ENCODE measurements around the gene KCNQ2.

The KCNQ2 gene

DNA sequence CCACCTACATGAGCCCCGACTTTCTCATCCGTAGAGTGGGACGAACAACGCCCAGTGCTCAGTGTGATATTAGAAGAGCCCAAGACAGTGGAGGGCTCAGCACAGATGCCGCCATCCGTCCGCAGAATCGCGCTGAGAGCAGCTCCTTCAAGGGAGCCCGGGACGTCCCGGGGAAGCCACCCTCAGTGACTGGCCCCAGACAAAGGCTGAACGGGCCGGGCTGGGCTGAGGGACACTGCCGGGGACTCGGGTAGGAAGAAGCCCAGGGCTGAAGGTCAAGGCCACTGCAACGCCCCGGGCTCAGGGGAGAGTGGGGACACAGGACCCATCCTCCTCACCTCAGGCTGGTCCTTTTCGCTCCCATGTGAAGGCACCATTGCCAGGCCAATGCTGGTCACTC is 98.5 kb downstream of the KCNQ2 start:
- no peak for TF ChIP-seq ZFX (IDR thresholded peaks at IDR 0.05)
- TF ChIP-seq, protein P1, sequence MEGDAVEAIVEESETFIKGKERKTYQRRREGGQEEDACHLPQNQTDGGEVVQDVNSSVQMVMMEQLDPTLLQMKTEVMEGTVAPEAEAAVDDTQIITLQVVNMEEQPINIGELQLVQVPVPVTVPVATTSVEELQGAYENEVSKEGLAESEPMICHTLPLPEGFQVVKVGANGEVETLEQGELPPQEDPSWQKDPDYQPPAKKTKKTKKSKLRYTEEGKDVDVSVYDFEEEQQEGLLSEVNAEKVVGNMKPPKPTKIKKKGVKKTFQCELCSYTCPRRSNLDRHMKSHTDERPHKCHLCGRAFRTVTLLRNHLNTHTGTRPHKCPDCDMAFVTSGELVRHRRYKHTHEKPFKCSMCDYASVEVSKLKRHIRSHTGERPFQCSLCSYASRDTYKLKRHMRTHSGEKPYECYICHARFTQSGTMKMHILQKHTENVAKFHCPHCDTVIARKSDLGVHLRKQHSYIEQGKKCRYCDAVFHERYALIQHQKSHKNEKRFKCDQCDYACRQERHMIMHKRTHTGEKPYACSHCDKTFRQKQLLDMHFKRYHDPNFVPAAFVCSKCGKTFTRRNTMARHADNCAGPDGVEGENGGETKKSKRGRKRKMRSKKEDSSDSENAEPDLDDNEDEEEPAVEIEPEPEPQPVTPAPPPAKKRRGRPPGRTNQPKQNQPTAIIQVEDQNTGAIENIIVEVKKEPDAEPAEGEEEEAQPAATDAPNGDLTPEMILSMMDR (conservative IDR thresholded peaks at IDR 0.05) = no peak
- no peak overlapping the region for H3K27ac ChIP-seq

DNA sequence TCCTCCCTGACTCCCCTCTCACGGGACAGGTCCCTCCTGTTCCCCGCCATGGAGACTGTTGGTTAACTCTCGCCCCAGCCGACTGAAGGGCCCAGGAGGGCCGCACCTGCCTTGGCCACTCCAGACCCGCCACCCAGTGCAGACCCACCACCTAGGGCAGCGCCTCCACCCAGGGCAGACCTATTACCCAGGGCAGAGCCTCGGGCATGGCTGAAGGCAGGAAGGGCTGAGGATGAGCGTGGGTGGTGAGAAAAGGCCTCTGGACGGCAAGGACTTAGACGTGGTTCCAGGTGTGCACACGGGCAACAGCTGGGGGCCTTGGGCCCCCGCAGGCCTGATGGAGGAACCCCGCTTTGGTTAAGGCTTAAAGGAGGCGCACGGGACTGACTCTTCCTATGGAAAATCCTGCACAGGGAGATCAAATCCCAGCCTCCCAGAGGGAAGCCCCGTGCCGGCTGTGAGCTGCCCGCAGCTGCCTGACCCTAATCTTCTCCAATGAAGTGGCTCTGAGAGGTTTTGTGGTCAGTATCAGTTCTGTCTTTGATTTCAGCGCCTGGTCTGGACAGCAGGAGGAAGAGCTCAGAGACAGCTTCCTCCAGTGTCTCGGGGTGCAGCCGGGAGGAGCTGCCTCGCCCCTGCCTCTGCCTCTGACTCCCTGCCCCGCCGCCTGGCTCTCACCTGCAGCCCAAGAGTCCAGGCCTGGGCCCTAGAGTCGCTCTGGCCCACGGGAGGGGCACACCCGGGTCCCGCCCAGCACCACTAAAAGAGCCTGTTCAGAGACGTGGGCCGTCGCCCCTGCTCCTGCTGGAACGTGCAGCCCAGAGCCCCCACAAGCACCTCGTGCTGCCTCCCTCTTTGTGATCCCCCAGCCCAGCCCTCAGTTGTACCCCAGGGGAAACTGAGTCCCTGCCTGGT is 99.2 kb downstream of the KCNQ2 start:
- TF ChIP-seq, protein P1 (conservative IDR thresholded peaks at IDR 0.05) = no peak
- TF ChIP-seq ZFX (IDR thresholded peaks at IDR 0.05) = no peak
- H3K27ac ChIP-seq = no peak overlapping the region

DNA sequence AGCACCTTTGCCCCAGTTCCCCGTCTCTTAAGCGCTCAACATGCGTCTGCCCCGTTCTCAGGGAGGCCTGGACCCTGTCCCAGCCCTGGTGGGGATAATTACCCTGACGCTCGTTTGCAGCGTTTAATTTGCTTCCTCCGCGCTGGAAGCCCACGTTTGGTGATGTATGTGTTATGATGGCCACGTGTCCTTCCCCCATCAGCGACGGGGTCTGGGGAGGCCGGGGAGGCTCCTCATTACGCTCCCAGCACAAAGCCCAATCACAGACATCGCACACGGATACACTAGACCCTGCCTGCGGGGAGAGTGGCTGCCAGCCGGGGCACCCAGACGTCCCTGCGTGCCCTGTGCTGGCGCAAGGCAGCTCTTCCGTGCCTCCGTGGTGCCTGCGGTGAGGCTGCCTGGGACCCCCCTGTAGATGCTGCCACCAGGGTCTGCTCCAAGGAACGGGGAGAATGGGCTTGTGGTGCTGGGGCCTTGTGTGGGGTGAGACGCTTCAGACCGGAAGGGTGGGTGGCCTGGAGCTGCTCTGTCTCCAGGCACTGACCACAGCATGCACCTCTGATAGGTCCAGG is 101.1 kb downstream of the KCNQ2 start:
- TF ChIP-seq ZFX (IDR thresholded peaks at IDR 0.05) = no peak
- TF ChIP-seq, protein P1 (conservative IDR thresholded peaks at IDR 0.05) = no peak
- no peak overlapping the region for H3K27ac ChIP-seq

DNA sequence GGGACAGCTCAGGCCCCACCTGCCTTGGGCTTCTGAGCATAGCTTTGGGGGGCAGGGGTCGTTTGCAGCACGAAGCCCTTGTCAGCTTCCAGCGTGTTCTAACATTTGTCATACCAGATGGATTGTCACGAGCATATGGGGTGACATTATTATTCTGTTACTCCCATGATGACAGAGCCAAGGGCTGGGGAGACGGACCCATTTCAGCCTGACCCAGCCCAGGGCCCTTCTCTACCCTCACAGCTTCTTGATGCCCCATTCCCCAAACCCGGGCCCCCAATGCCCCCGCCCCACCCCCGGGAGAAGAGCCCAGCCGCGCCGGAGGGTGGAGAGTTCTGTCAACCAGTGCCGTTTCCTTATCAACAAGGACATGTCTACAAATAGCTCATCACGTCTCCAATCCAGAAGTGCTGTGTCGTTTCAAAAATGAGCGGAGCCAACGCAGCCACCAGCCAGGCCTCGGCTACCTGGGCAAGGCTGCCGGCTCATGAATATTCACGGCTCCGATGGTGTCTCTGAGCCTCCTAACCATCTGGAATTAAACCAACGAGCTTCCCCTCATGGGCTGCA is 101.8 kb downstream of the KCNQ2 start:
- no peak for TF ChIP-seq ZFX (IDR thresholded peaks at IDR 0.05)
- TF ChIP-seq, protein P1 (conservative IDR thresholded peaks at IDR 0.05) = no peak

DNA sequence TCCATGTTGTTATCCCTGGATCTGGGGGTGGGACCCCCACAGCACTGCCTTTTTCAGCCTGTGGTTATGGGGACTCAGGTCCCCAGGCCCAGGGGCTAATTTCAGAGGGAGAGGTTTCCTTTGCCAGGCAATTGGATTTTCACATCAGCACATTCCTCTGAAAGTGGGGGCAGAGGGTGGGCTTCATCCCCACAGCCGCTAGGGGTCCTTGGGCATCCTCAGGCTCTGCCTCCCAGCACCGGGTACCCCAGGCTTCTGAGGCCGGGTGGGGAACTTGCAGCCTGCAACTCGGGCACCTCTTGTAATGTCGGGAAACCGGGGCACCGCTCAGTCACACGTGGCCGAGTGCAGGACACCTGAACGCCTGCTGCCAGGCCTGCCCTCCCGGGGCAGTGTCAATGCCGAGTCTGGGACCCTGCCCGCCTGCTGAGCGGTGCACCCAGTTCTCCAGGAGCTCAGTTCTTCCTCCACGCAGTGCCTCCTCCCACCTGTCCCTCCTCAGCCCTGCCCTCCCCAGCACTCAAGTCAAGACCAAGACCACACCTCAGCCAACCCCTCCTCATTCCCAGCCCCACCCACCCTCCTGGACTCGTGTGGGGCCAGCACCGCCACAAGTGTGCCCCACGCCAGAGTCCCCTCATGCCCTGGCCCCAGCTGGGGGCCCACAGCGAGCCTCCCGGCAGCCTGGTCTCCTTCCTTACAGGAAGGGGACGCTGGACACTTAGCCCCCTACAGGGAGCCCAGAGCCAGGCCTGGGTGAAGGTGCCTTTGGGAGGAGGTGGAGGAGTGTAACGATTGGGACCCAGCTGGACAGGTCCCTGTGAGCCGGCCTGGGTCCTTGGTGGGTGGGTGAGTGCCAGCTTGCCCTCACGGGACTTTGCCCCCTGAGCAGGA is 102.5 kb downstream of the KCNQ2 start:
- no peak overlapping the region for H3K27ac ChIP-seq
- no peak for TF ChIP-seq ZFX (IDR thresholded peaks at IDR 0.05)
- TF ChIP-seq, protein P1 (conservative IDR thresholded peaks at IDR 0.05) = no peak

More for the DNA sequence above, 101.8 kb downstream of the KCNQ2 start:
- H3K27ac ChIP-seq = no peak overlapping the region

DNA sequence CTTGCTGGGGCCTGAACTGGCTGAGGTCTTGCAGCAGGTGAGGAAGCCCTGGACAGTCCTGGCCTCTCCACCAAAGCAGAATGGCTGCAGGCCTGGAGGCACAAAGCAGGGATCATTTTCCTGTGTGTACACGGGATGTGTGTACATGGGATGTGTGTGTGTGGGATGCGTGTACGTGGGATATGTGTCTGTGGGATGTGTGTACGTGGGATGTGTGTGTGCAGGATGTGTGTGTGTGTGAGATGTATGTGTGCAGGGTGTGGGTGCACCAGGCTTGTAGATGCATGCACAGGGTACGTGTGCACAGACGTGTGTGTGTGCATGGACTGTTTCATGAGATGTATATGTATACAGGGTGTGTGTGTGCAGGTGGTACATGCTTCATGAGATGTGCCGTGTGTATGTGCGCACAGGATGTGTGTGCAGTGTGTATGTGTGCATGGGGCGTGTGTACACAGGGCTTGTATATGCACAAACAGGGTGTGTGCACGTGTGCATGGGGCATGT is 103.4 kb downstream of the KCNQ2 start:
- no peak overlapping the region for H3K27ac ChIP-seq
- no peak for TF ChIP-seq ZFX (IDR thresholded peaks at IDR 0.05)
- TF ChIP-seq, protein P1 (conservative IDR thresholded peaks at IDR 0.05) = no peak
